ENCODE results near the gene RAB32. TPM values are rescaled to one million over a fixed set of nuclear protein-coding genes. Genes with fewer than 3 reads are reported as not detected.
"Not testable (repeated sequence)": the region's sequence is repeated elsewhere in the genome, so short reads cannot be mapped to it uniquely, and the experiment has no call there.

Gene RAB32
- 19.8 TPM for total RNA-seq

GRCh38 chr6:146543211-146543939 is at the start of gene RAB32:
TSS of gene RAB32 (plus strand) at chr6:146543833. CDS start at chr6:146543872, 39 bp downstream.
- peak; percentile 92 for DNase-seq

DNA sequence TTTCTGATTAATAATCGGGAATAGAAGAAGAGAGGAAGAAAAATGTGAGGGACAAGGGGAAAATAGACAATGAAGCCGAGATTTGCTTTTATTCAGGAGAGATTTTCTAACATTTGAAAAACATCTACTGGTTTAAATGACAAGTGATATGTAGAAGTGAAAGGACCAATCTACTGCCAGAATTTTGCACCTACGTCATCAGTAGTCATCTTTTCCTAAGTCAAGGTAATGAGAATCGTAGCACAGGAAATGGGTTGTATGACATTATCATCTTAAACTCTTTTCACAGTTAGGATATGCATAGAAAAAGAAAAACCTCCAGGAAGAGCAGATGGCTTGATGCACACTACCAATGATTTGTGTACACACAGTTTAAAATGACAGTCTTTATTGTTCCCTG is 45.3 kb upstream of the RAB32 start:
- no peak for DNase-seq

GRCh38 chr6:146503096-146503495 is 40.5 kb upstream of the RAB32 start:
- DNase-seq: no peak

DNA sequence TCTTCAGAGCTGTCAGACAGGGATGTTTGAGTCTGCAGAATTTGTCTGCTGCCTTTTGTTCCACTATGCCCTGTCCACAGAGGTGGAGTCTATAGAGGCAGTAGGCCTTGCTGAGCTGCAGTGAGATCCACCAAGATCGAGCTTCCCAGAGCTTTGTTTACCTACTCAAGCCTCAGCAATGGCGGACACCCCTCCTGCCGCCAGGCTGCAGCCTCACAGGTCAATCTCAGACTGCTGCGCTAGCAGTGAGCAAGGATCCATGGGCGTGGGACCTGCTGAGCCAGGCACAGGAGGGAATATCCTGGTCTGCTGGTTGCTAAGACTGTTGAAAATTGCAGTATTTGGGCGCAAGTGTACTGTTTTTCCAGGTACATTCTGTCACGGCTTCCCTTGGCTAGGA is 28.4 kb upstream of the RAB32 start:
- no peak for DNase-seq

DNA sequence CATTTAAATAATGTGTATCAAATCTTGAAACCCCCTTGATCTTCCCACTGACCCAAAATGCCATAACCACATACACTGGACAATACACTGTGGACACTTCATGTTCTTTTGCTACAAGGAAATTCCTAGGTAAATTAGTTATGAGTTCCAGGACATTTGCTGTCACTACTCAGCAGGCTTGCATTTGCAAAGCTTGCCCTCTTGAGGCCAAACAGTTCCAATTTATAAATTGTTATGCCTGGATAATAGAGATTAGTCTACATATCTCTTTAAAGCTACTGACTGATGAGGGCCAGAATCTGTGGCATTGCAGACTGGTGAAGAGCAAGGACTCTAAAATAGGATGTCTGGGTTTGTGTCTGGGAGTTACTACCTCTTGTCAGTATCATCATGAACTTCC is 17.4 kb upstream of the RAB32 start:
- DNase-seq: no peak

DNA sequence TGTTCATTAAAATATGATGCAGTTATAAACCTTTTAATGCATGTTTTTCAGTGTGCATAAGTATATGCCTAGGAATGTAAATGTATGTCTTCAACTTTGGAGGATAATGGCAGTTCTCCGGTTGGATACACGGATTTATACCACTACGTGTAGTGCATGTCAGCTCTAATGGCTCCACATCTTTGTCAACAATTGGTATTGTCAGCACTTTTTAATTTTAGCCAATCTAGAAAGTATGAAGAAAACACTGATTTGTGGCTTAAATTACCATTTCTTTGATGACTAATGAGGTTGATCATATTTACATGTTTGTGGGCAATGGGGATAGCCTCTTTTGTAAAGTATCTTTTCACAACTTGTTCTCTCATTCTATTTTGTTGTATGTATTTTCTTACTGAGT is 10.9 kb upstream of the RAB32 start:
- no peak for DNase-seq

DNA sequence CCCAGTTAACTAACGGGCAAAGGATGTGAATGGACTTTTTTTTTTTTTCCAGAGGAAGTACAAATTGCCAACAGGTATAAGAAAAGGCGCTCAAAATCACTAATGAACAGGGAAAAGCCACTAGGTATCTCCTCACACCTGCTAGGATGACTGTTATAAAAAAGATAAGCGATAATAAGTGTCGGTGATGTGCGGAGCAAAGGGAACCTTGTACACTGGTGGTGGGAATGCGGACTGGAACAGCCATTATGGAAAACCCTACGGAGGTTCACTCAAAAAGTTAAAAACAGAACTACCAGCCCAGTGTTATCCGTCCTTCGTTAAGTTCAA is 787 bp upstream of the RAB32 start:
- no peak for DNase-seq

DNA sequence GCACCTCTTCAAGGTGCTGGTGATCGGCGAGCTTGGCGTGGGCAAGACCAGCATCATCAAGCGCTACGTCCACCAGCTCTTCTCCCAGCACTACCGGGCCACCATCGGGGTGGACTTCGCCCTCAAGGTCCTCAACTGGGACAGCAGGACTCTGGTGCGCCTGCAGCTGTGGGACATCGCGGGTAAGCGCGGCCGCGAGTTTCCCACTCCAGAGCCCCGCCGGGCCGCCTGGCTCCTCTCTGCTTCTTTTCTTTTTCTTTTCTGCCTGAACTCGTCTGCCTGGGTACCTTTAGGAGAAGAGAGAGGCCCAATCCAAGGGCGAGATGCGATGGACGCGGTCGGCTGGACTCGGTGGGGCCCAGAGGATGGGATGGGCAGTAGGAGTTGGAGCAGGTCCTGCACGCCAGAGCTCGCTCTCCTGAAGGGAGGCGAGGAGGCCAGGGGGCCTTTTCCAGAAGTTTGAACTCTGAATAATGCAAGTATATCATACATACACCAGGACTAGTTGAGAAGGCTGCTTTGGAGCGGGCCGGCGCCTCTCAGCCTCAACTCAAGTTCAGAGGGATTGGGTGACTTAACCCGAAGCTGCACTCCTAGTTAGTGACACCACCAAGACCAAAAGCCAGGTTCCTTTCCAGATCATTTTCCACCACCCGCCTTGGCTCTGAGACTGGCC is 445 bp downstream of the RAB32 start:
- DNase-seq: peak; percentile 69

DNA sequence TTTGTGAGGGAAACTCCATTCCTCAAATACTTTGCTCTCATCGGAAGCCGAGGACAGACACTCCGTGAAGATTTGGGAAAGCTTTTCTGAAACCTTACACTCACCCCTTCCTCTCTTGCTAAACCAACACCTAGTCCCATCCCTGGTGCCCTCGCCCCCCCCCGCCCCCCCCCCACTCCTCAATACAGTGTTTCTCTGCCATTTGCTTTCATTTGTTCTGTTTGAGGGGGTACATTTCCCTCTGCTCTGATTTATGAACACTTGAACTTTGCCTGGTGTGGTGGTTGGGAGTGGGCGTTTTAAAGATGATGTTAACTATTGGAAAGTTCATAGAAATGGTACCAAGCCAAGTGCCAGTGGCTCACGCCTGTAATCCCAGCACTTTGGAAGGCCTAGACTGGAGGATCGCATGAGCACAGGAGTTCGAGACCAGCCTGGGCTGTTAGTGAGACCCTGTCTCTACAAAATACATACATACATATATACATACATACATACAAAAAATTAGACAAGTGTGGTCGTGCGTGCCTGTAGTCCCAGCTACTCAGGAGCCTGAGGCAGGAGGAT is 1.1 kb downstream of the RAB32 start:
- peak; percentile 41 for DNase-seq

GRCh38 chr6:146545581-146545980 is 1.9 kb downstream of the RAB32 start:
- peak; percentile 8 for DNase-seq

DNA sequence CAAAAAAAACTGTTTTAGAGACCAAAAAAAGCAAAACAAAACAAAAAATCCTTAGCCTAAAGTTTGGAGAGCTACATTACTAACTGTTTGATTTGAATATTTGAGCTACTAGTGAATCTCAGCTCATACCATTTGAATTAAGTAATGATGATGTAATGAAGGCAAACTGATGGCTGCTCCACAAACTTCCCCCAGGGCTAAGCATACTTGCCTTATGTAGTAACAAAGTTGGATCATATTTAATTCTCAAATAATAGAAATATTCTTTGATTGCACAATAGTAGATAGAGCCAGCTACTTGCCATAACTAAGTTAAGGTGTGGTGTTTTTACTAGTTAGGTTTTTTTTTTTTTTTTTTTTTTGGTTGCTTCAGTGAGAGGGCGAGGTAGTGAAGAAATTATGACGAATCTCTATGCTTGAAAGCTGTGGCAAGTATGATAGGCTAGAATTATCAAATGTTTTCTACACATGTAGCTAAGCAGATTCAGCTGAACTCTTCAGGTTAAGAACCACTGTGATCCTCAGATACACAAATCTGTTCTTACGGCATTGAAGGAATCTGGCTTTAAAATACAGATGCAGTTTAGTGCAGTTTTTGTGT is 2.9 kb downstream of the RAB32 start:
- peak; percentile 78 for DNase-seq

DNA sequence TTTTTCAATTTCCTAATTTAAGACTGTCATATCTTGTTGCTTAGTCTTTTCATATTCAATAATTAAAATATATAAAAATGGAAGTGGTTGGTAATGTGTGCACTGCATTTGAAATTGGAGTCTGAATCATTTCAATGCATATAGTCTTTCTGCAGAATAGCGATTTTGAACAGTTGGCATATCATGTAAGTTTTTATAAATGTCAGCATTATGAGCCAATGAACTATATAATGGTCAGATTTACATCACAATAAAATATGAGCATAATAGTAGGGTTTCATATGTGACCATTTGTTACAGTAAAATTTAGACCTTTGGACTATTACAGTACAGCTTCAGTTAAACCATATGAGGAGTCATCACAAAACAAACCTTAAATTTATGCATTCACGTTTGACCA is 4.3 kb downstream of the RAB32 start:
- no peak for DNase-seq

DNA sequence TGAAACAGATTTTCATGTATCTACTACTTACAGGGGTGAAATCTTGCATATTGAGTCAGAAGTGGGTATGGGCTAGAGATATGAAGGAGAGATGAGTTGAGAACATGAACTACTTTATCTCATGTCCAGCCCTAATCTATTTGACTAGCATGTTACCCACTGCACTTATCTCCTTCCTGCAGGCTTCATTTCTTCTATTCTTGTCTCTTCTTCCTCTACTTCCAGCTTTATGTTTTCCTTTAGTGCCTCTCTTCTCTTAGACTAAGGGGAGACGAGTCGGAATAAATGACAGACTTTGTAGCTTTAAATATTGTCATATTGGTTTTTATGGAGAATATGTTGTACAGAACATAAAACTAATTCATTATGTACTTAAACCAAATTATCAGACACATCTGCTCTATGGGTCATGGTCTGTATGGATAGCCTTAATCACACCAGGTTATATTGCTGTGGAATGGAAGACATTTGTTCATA is 5.3 kb downstream of the RAB32 start:
- no peak for DNase-seq

DNA sequence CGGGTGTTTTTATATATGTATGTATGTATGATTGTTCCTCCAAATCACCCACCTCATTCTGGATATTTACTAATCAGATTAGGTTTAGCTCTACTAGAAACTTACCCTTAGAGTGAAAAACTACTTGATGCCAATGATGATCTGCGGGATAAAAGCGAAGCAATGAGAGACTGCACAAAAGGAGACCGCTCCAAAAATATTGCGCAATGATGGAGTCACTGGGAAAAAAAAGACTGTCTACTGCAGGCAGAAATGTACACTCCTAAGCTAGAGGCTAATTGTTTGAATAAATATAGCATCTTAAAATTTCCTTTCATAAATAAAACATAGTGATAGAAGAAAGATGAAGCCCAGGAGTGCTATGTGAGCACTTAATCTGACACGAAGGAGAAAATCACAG is 7.3 kb downstream of the RAB32 start:
- DNase-seq: no peak

- DNase-seq: no peak
These were observed 7.9 kb downstream of the RAB32 start for GRCh38 chr6:146551545-146551944.

DNA sequence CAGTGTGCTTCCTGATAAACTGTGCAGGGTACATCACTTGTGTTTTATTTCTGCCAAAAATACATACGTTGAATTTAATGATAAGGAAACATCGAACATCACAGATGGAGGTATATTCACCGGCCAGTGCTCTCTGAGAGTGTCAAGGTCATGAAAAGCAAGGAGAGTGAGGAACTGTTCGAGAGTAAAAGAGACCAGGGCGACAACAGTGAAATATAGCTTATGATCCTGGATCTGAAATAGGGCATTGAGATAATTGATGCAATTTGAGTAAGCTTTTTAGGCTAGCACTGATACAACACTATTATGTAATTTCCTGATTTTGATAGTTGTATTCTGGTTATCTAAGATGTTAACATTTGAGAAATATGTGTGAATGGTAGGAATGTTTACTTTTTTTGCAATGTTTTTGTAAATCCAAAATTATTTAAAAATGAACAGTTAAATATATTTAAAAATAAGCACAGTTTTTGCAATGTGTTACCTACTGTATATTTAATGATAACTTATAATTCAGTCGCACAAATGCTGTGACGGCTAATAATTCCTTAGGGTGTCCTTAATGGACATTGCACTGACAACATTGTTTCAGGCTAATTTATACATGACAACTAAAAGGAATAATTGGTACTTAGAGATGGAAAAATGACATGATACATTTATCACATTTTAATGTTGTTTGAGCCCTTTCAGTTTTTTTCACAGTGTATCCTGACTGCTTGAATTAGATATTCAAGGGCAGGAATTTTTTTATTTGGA is 9.9 kb downstream of the RAB32 start:
- DNase-seq: no peak

DNA sequence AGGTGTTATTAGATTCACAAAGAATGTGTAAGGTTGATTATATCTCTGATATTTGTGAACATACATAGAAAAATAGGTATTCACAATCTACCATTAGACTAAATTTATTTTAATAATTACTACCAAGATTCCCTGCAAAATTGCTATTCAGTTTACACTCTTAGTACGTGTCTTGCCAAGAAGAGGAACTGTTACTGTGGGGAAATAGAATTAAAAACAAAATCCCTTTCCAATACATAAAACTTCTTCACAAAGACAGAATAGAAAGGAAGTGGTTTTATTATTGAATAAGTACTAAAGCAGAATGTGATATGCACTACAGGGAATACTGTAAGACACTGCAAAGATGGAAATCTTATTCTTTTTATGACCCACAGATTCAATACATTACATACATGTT is 17.0 kb downstream of the RAB32 start:
- no peak for DNase-seq

DNA sequence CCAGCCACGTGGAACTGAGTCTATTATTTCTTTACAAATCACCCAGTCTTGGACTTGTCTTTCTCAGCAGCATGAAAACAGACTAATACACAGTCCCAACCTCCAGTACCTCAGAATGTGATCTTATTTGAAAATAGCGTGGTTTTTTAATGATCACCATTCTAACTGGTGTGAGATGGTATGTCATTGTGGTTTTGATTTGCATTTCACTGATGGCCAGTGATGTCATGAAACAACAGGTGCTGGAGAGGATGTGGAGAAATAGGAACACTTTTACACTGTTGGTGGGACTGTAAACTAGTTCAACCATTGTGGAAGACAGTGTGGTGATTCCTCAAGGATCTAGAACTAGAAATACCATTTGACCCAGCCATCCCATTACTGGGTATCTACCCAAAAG is 23.0 kb downstream of the RAB32 start:
- DNase-seq: not testable (repeated sequence)

- DNase-seq: not testable (repeated sequence)
These were observed 25.0 kb downstream of the RAB32 start for GRCh38 chr6:146568619-146569018.

DNA sequence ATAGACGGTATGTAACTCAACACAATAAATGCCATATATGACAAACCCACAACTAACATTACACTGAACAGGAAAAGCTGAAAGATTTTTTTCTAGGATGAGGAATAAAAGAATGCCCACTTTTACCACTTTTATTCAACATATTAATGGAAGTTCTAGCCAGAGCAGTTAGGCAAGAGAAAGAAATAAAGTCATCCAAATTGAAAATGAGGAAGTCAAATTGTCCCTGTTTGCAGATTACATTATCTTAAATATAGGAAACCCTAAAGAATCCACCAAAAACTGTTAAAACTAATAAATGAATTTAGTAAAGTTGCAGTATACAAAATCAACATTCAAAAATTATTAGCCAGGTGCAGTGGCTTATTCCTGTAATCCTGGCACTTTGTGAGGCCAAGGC is 30.6 kb downstream of the RAB32 start:
- no peak for DNase-seq

DNA sequence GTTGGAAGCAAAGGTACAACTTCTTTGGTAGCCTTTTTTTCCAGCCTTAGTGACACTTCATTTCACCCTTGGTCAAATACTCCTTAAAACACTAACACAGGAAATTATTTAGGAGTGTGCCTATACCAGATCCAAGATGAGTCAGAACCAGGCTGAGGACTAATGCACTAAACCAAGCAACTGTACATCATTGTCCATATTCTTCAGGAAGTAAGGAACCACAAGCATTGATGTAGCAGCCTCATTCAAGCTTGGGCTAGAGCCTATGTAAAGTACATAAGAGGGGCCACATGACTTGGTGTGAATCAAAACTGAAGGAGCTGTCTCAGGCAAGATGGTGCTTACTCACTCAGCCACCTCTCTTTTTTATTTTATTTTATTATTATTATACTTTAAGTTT is 34.4 kb downstream of the RAB32 start:
- DNase-seq: no peak

DNA sequence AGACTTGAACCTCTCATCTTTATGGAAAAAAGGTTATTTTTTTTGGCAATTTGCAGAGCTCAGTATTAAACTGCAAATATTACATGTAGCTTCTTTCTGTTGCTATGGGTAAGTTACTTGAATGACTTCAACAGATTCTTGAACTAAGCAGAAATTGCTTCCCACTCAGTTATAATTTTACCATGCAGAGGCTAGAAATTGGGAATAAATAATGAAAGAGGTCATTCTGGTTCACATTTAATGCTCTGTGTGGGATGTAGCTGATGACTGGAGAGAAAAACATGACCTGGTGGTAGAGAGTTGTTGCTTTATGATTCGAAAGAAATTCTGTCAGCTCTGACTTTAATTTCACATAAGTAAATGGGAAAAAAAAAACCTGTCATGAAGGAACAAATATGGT is 38.3 kb downstream of the RAB32 start:
- no peak for DNase-seq

GRCh38 chr6:146582857-146583256 is 39.2 kb downstream of the RAB32 start:
- peak; percentile 8 for DNase-seq
